A673 (cell line): ENCODE measurements around the gene ENO4.

Source experiments
- CTCF ChIP-seq: fragments of 300-800, 200-600 bp; sonication (generic); conservative IDR thresholded peaks from 2 replicates; pipeline ENCODE4 v1.5.1; 2017; ENCODE audit warnings: low read depth, mild to moderate bottlenecking, antibody characterized with exemption, low read length, moderate library complexity, mixed read lengths
- EZH2 ChIP-seq: fragments of 200-600 bp; sonication (generic); IDR thresholded peaks from 2 replicates; pipeline ENCODE4 v1.6.1; 2017; ENCODE audit warnings: borderline replicate concordance, low read depth, mild to moderate bottlenecking, mixed read lengths, antibody characterized with exemption, low read length; ENCODE audit not compliant: poor library complexity, severe bottlenecking

DNA sequence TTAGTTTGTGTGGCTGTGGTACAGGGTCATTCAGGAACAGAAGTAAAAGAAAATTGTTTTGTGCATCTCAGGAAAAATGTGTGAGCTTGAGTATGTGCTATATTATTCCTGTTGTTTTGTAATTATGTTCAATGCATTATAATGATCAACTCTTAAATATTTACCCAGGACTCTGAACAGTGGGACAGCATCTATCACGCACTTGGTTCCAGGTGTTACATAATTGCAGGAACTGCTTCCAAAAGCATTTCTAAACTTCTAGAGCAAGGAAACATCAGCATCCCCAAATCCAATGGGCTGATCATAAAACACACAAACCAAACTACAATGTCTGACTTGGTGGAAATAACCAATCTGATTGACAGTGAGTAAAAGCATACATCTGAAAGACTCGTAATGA is 26.6 kb downstream of the ENO4 start:
- TF ChIP-seq CTCF (no peak), EZH2 (no peak)
